KMS-11 (cell line): ENCODE measurements around the gene ITGA11.

Experiments
- H2AFZ ChIP-seq: fragments of 200-600 bp; sonication (generic); 2 replicates; pipeline ENCODE4 v1.6.1; 2016; ENCODE audit warnings: antibody characterized with exemption, mixed run types, low read depth
- H3K27ac ChIP-seq: fragments of 200-600 bp; sonication (generic); 2 replicates; pipeline ENCODE4 v1.6.1; 2016; ENCODE audit warnings: mild to moderate bottlenecking, mixed run types
- H3K27me3 ChIP-seq: fragments of 200-600 bp; sonication (generic); 2 replicates; pipeline ENCODE4 v1.6.1; 2017; ENCODE audit warnings: mild to moderate bottlenecking, low read depth, mixed run types, moderate library complexity; ENCODE audit not compliant: insufficient read depth
- H3K36me3 ChIP-seq: fragments of 200-600 bp; sonication (generic); 2 replicates; pipeline ENCODE4 v1.6.1; 2017; ENCODE audit warnings: mild to moderate bottlenecking, mixed run types; ENCODE audit not compliant: insufficient read depth
- H3K4me1 ChIP-seq: fragments of 200-600 bp; sonication (generic); 2 replicates; pipeline ENCODE4 v1.6.1; 2016; ENCODE audit warnings: mild to moderate bottlenecking, low read depth, mixed run types; ENCODE audit not compliant: poor library complexity, severe bottlenecking
- H3K4me2 ChIP-seq: fragments of 200-600 bp; sonication (generic); 2 replicates; pipeline ENCODE4 v1.7.0; 2016; ENCODE audit warnings: mild to moderate bottlenecking, mixed run types
- H3K4me3 ChIP-seq: fragments of 200-600 bp; sonication (generic); IDR thresholded peaks from 2 replicates; pipeline ENCODE4 v1.6.1; 2017; ENCODE audit warnings: low read depth, low read length, mixed read lengths; ENCODE audit not compliant: insufficient read depth
- H3K79me2 ChIP-seq: fragments of 200-600 bp; sonication (generic); 2 replicates; pipeline ENCODE4 v1.6.1; 2016; ENCODE audit warnings: low read depth, mixed run types; ENCODE audit not compliant: insufficient read depth
- H3K9ac ChIP-seq: fragments of 200-600 bp; sonication (generic); 2 replicates; pipeline ENCODE4 v1.6.1; 2016; ENCODE audit warnings: mild to moderate bottlenecking, mixed run types
- H4K20me1 ChIP-seq: fragments of 200-600 bp; sonication (generic); 2 replicates; pipeline ENCODE4 v1.6.1; 2016; ENCODE audit warnings: mild to moderate bottlenecking, mixed run types; ENCODE audit not compliant: insufficient read depth
- CTCF ChIP-seq: fragments of 200-600 bp; sonication (generic); conservative IDR thresholded peaks from 2 replicates; pipeline ENCODE4 v1.6.1; 2017; ENCODE audit warnings: low read depth, mild to moderate bottlenecking, antibody characterized with exemption, low read length, moderate library complexity, mixed read lengths

Gene ITGA11

GRCh38 chr15:68312701-68313204 lies 119.2 kb downstream of the ITGA11 start:
- H3K4me1 ChIP-seq, result no peaks in the 10 kb centered on the region
- H3K36me3 ChIP-seq, result no peaks in the 10 kb centered on the region
- no peaks in the 10 kb centered on the region for H4K20me1 ChIP-seq
- H3K79me2 ChIP-seq, result no peaks in the 10 kb centered on the region
- H2AFZ ChIP-seq, result no peak overlapping the region
- no peak for TF ChIP-seq CTCF
- no peak overlapping the region for H3K4me3 ChIP-seq
- H3K9ac ChIP-seq, result no peak overlapping the region
- H3K27me3 ChIP-seq, result no peaks in the 10 kb centered on the region
- H3K4me2 ChIP-seq, result no peak overlapping the region
- H3K27ac ChIP-seq, result no peak overlapping the region

GRCh38 chr15:68311859-68312557 lies 120.0 kb downstream of the ITGA11 start:
- Histone ChIP-seq H3K27ac (no peak overlapping the region), H3K4me2 (no peak overlapping the region), H3K79me2 (no peaks in the 10 kb centered on the region), H3K9ac (no peak overlapping the region), H3K4me1 (no peaks in the 10 kb centered on the region), H3K27me3 (no peaks in the 10 kb centered on the region), H3K4me3 (no peak overlapping the region), H2AFZ (no peak overlapping the region), H4K20me1 (no peaks in the 10 kb centered on the region), H3K36me3 (no peaks in the 10 kb centered on the region)
- TF ChIP-seq CTCF, result no peak

GRCh38 chr15:68311464-68311835 lies 120.5 kb downstream of the ITGA11 start:
- no peak overlapping the region for H3K27ac ChIP-seq
- H2AFZ ChIP-seq, result no peak overlapping the region
- H3K9ac ChIP-seq, result no peak overlapping the region
- H4K20me1 ChIP-seq, result no peaks in the 10 kb centered on the region
- no peaks in the 10 kb centered on the region for H3K36me3 ChIP-seq
- H3K27me3 ChIP-seq, result no peaks in the 10 kb centered on the region
- no peaks in the 10 kb centered on the region for H3K4me1 ChIP-seq
- no peaks in the 10 kb centered on the region for H3K79me2 ChIP-seq
- no peak overlapping the region for H3K4me2 ChIP-seq
- TF ChIP-seq CTCF, result no peak
- H3K4me3 ChIP-seq, result no peak overlapping the region

- H3K9ac ChIP-seq, result no peak overlapping the region
- no peak for TF ChIP-seq CTCF
- no peaks in the 10 kb centered on the region for H3K36me3 ChIP-seq
- no peak overlapping the region for H3K4me3 ChIP-seq
- no peaks in the 10 kb centered on the region for H3K4me1 ChIP-seq
- H3K27me3 ChIP-seq, result no peaks in the 10 kb centered on the region
- H4K20me1 ChIP-seq, result no peaks in the 10 kb centered on the region
- no peak overlapping the region for H2AFZ ChIP-seq
- no peak overlapping the region for H3K4me2 ChIP-seq
- no peaks in the 10 kb centered on the region for H3K79me2 ChIP-seq
- H3K27ac ChIP-seq, result no peak overlapping the region
Observed at GRCh38 chr15:68310804-68311463, 121.0 kb downstream of the ITGA11 start.
